ENCODE results near the gene PTPA. TPM values are rescaled to one million over a fixed set of nuclear protein-coding genes. Genes with fewer than 3 reads are reported as not detected.
"Not testable (repeated sequence)": the region's sequence is repeated elsewhere in the genome, so short reads cannot be mapped to it uniquely, and the experiment has no call there.

The PTPA gene
- polyA plus RNA-seq, 1 donor from 2014 or later, result 62.8 TPM

DNA sequence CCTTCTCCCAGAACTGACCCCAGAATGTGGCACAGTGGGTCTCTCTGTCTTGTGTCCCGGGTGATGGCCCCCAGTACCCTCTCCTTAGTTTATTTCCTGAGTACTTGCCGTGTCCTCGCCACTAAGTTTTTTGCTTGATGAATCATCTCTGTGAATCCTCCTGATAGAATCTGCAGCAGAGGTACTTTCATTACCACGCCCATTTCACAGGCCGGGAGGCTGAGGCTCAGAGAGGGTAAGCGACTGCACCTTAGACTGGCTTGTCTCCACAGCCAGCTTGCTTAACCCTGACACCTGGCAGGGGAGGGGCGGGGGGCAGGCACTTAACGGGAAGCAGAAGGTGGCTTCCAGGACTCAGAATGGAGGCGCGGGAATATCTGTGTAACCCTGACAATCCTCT is 74.8 kb downstream of the PTPA start:
- H3F3A ChIP-seq (ENCODE audit: insufficient read depth, low read length, poor library complexity, severe bottlenecking), result no peaks in the 10 kb centered on the region
- H3K9me3 ChIP-seq (ENCODE audit: low read length), result no peaks in the 10 kb centered on the region
- H3K4me3 ChIP-seq (ENCODE audit: low read length), result no peak overlapping the region
- no peaks in the 10 kb centered on the region for H3K36me3 ChIP-seq (ENCODE audit: insufficient read depth, low read length)
- H3K9ac ChIP-seq (ENCODE audit: low read length), result no peak overlapping the region
- H4K20me1 ChIP-seq (ENCODE audit: insufficient read depth), result no peaks in the 10 kb centered on the region
- no peaks in the 10 kb centered on the region for H3K27me3 ChIP-seq (ENCODE audit: insufficient read depth, low read depth, low read length)
- no peaks in the 10 kb centered on the region for H3K9me2 ChIP-seq (ENCODE audit: insufficient read depth, low read length)
- H3K4me2 ChIP-seq (ENCODE audit: low read length), result no peak overlapping the region
- no peaks in the 10 kb centered on the region for H3K79me2 ChIP-seq (replicated peaks; ENCODE audit: insufficient read depth, low read length)
- no peak overlapping the region for H3K27ac ChIP-seq (ENCODE audit: low read length)
- no peak overlapping the region for H2AFZ ChIP-seq (ENCODE audit: low read depth, low read length)
- no peak for TF ChIP-seq SMC3 (conservative IDR thresholded peaks at IDR 0.05; ENCODE audit: poor library complexity)
- TF ChIP-seq EP300 (conservative IDR thresholded peaks at IDR 0.05; ENCODE audit: poor library complexity, severe bottlenecking), result no peak
- no peak for TF ChIP-seq RAD21 (conservative IDR thresholded peaks at IDR 0.05)
- TF ChIP-seq, protein P1, sequence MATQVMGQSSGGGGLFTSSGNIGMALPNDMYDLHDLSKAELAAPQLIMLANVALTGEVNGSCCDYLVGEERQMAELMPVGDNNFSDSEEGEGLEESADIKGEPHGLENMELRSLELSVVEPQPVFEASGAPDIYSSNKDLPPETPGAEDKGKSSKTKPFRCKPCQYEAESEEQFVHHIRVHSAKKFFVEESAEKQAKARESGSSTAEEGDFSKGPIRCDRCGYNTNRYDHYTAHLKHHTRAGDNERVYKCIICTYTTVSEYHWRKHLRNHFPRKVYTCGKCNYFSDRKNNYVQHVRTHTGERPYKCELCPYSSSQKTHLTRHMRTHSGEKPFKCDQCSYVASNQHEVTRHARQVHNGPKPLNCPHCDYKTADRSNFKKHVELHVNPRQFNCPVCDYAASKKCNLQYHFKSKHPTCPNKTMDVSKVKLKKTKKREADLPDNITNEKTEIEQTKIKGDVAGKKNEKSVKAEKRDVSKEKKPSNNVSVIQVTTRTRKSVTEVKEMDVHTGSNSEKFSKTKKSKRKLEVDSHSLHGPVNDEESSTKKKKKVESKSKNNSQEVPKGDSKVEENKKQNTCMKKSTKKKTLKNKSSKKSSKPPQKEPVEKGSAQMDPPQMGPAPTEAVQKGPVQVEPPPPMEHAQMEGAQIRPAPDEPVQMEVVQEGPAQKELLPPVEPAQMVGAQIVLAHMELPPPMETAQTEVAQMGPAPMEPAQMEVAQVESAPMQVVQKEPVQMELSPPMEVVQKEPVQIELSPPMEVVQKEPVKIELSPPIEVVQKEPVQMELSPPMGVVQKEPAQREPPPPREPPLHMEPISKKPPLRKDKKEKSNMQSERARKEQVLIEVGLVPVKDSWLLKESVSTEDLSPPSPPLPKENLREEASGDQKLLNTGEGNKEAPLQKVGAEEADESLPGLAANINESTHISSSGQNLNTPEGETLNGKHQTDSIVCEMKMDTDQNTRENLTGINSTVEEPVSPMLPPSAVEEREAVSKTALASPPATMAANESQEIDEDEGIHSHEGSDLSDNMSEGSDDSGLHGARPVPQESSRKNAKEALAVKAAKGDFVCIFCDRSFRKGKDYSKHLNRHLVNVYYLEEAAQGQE (IDR thresholded peaks at IDR 0.05; ENCODE audit: borderline replicate concordance), result no peak
- TF ChIP-seq, protein P2, sequence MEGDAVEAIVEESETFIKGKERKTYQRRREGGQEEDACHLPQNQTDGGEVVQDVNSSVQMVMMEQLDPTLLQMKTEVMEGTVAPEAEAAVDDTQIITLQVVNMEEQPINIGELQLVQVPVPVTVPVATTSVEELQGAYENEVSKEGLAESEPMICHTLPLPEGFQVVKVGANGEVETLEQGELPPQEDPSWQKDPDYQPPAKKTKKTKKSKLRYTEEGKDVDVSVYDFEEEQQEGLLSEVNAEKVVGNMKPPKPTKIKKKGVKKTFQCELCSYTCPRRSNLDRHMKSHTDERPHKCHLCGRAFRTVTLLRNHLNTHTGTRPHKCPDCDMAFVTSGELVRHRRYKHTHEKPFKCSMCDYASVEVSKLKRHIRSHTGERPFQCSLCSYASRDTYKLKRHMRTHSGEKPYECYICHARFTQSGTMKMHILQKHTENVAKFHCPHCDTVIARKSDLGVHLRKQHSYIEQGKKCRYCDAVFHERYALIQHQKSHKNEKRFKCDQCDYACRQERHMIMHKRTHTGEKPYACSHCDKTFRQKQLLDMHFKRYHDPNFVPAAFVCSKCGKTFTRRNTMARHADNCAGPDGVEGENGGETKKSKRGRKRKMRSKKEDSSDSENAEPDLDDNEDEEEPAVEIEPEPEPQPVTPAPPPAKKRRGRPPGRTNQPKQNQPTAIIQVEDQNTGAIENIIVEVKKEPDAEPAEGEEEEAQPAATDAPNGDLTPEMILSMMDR (IDR thresholded peaks at IDR 0.05; ENCODE audit: poor library complexity, severe bottlenecking), result no peak
- TF ChIP-seq TAF1 (IDR thresholded peaks at IDR 0.05; ENCODE audit: low read depth), result no peak
- no peak for TF ChIP-seq EZH2 (IDR thresholded peaks at IDR 0.05; ENCODE audit: borderline replicate concordance, insufficient read depth, low read length, poor library complexity, severe bottlenecking)
- TF ChIP-seq POLR2AphosphoS5 (IDR thresholded peaks at IDR 0.05), result no peak
- no peak for TF ChIP-seq MXI1 (conservative IDR thresholded peaks at IDR 0.05; ENCODE audit: poor library complexity, severe bottlenecking)

DNA sequence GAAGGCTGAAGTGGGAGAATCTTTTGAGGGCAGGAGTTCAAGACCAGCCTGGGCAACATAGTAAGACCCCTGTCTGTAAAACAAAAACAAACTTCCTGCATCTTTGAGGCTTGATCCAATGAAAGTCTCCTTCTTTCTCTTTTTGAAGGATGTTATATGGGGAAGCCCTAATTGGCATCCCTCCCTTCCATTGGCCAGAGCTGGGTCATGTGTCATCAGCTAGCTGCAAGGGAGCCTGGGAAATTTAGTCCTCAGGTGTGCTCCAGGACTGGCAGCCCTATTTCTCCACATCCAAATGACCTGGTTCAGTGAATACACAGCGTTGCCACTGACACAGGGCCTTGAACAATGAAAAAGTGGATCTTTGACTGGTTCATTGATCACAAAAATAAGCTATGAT is 75.8 kb downstream of the PTPA start:
- no peak for TF ChIP-seq MXI1 (conservative IDR thresholded peaks at IDR 0.05; ENCODE audit: poor library complexity, severe bottlenecking)
- no peak for TF ChIP-seq POLR2AphosphoS5 (IDR thresholded peaks at IDR 0.05)
- no peak for TF ChIP-seq EZH2 (IDR thresholded peaks at IDR 0.05; ENCODE audit: borderline replicate concordance, insufficient read depth, low read length, poor library complexity, severe bottlenecking)
- TF ChIP-seq, protein P2 (IDR thresholded peaks at IDR 0.05; ENCODE audit: poor library complexity, severe bottlenecking), result no peak
- TF ChIP-seq TAF1 (IDR thresholded peaks at IDR 0.05; ENCODE audit: low read depth), result no peak
- TF ChIP-seq RAD21 (conservative IDR thresholded peaks at IDR 0.05), result no peak
- TF ChIP-seq SMC3 (conservative IDR thresholded peaks at IDR 0.05; ENCODE audit: poor library complexity), result no peak
- TF ChIP-seq, protein P1 (IDR thresholded peaks at IDR 0.05; ENCODE audit: borderline replicate concordance), result no peak
- no peak for TF ChIP-seq EP300 (conservative IDR thresholded peaks at IDR 0.05; ENCODE audit: poor library complexity, severe bottlenecking)
- Histone ChIP-seq H3K4me3 (ENCODE audit: low read length) (no peak overlapping the region), H3K27ac (ENCODE audit: low read length) (no peak overlapping the region), H3K27me3 (ENCODE audit: insufficient read depth, low read depth, low read length) (no peaks in the 10 kb centered on the region), H3F3A (ENCODE audit: insufficient read depth, low read length, poor library complexity, severe bottlenecking) (no peaks in the 10 kb centered on the region), H3K9me2 (ENCODE audit: insufficient read depth, low read length) (no peaks in the 10 kb centered on the region), H3K79me2 (replicated peaks; ENCODE audit: insufficient read depth, low read length) (no peaks in the 10 kb centered on the region), H2AFZ (ENCODE audit: low read depth, low read length) (no peak overlapping the region), H3K36me3 (ENCODE audit: insufficient read depth, low read length) (no peaks in the 10 kb centered on the region), H3K9me3 (ENCODE audit: low read length) (no peaks in the 10 kb centered on the region), H3K4me2 (ENCODE audit: low read length) (no peak overlapping the region), H4K20me1 (ENCODE audit: insufficient read depth) (no peaks in the 10 kb centered on the region), H3K9ac (ENCODE audit: low read length) (no peak overlapping the region)

DNA sequence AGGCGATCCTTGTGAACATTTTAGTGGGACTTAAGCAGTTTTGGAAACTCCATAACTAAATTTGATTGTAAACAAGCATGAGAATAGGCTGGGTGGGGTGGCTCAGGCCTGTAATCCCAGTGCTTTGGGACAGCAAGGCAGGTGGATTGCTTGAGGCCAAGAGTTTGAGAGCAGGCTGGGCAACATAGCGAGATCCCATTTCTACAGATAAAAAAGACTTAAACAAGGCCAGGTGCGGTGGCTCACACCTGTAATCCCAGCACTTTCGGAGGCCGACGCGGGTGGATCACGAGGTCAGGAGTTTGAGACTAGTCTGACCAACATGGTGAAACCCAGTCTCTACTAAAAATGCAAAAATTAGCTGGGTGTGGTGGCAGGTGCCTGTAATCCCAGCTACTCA is 78.8 kb downstream of the PTPA start:
- H3K9ac ChIP-seq (ENCODE audit: low read length); H3K4me3 ChIP-seq (ENCODE audit: low read length); H3K27me3 ChIP-seq (ENCODE audit: insufficient read depth, low read depth, low read length); H3K4me2 ChIP-seq (ENCODE audit: low read length); H3K36me3 ChIP-seq (ENCODE audit: insufficient read depth, low read length); H3K27ac ChIP-seq (ENCODE audit: low read length); H3K9me2 ChIP-seq (ENCODE audit: insufficient read depth, low read length); H4K20me1 ChIP-seq (ENCODE audit: insufficient read depth); H3F3A ChIP-seq (ENCODE audit: insufficient read depth, low read length, poor library complexity, severe bottlenecking); H3K79me2 ChIP-seq (replicated peaks; ENCODE audit: insufficient read depth, low read length); H2AFZ ChIP-seq (ENCODE audit: low read depth, low read length); H3K9me3 ChIP-seq (ENCODE audit: low read length): not testable (repeated sequence)
